HepG2 (cell line): Measurements from ENCODE around the gene CD164L2. TPM values are rescaled to one million over a fixed set of nuclear protein-coding genes. Genes with fewer than 3 reads are reported as not detected.
A peak's percentile ranks its signal among the peaks of the same experiment; 100 is the strongest.

Source experiments
- DZIP1 ChIP-seq: sonication (generic); formaldehyde crosslinking; IDR thresholded peaks from 2 replicates; pipeline ENCODE4 v1.5.0; 2020; ENCODE audit warnings: mild to moderate bottlenecking, missing genetic modification reagents
- FOXJ3 ChIP-seq: sonication (generic); formaldehyde crosslinking; IDR thresholded peaks from 2 replicates; pipeline ENCODE4 v1.4.0; 2020; ENCODE audit warnings: missing genetic modification reagents, mild to moderate bottlenecking, borderline replicate concordance
- GPBP1L1 ChIP-seq: sonication (generic); formaldehyde crosslinking; IDR thresholded peaks from 2 replicates; pipeline ENCODE4 v1.5.0; 2020; ENCODE audit warnings: mild to moderate bottlenecking, missing genetic modification reagents
- HDAC1 ChIP-seq: sonication (generic); formaldehyde crosslinking; IDR thresholded peaks from 2 replicates; pipeline ENCODE4 v1.5.1; 2020; ENCODE audit warnings: mild to moderate bottlenecking, missing genetic modification reagents
- KDM2A ChIP-seq: sonication (generic); formaldehyde crosslinking; IDR thresholded peaks from 2 replicates; pipeline ENCODE4 v1.4.0; 2020; ENCODE audit warnings: low read depth, missing genetic modification reagents, borderline replicate concordance
- KLF9 ChIP-seq: IDR thresholded peaks from 2 replicates; pipeline ENCODE4 v1.6.1; 2016; ENCODE audit warnings: low read depth
- MIER2 ChIP-seq: IDR thresholded peaks from 2 replicates; pipeline ENCODE4 v1.6.1; 2016; ENCODE audit warnings: missing biosample characterization, missing genetic modification reagents
- NAIF1 ChIP-seq: sonication (generic); formaldehyde crosslinking; IDR thresholded peaks from 2 replicates; pipeline ENCODE4 v1.5.0; 2020; ENCODE audit warnings: mild to moderate bottlenecking, missing genetic modification reagents, borderline replicate concordance
- RFXANK ChIP-seq: IDR thresholded peaks from 2 replicates; pipeline ENCODE4 v1.6.1; 2016
- ZBTB25 ChIP-seq: IDR thresholded peaks from 2 replicates; pipeline ENCODE4 v1.6.1; 2018; ENCODE audit warnings: missing genetic modification reagents
- ZBTB43 ChIP-seq: sonication (generic); formaldehyde crosslinking; conservative IDR thresholded peaks from 2 replicates; pipeline ENCODE4 v1.4.0; 2020; ENCODE audit warnings: missing genetic modification reagents
- ZFP91 ChIP-seq: sonication (generic); formaldehyde crosslinking; IDR thresholded peaks from 2 replicates; pipeline ENCODE4 v1.9.0; 2022; ENCODE audit warnings: missing genetic modification reagents, mild to moderate bottlenecking, borderline replicate concordance
- ZNF333 ChIP-seq: sonication (generic); formaldehyde crosslinking; IDR thresholded peaks from 2 replicates; pipeline ENCODE4 v1.4.0; 2020; ENCODE audit warnings: mild to moderate bottlenecking, missing genetic modification reagents, borderline replicate concordance
- ZNF44 ChIP-seq: sonication (generic); formaldehyde crosslinking; IDR thresholded peaks from 2 replicates; pipeline ENCODE4 v1.5.1; 2020; ENCODE audit warnings: mild to moderate bottlenecking, missing genetic modification reagents
- ZNF770 ChIP-seq: sonication (generic); formaldehyde crosslinking; IDR thresholded peaks from 2 replicates; pipeline ENCODE4 v1.5.0; 2020; ENCODE audit warnings: mild to moderate bottlenecking, missing genetic modification reagents
- ZNF784 ChIP-seq: sonication (generic); formaldehyde crosslinking; IDR thresholded peaks from 2 replicates; pipeline ENCODE4 v1.5.1; 2020; ENCODE audit warnings: missing genetic modification reagents, mild to moderate bottlenecking, borderline replicate concordance
- polyA plus RNA-seq, 8 experiments: library from polyadenylated mRNA; depleted of rRNA in 3 of 8; stranded (reverse) in 7 of 8; unstranded in 1 of 8; fragments of >200 nt; fragmentation: Illumina TruSeq in 4 of 8; extraction: Trizol in 4 of 8; gene quantifications; 2 replicates each; pipeline versions ENCODE4 v1.2.1 to v1.2.3, GENCODE V29; 2011 to 2016; ENCODE audit warnings: low read depth in 4 of 8, missing spikeins in 1 of 8, mixed read lengths in 1 of 8; ENCODE audit not compliant: insufficient read depth in 1 of 8
- total RNA-seq, 5 experiments: library from RNA; depleted of rRNA; stranded (reverse); fragments of >200 nt; fragmentation: Illumina TruSeq; extraction: Trizol; gene quantifications; 2 replicates each; pipeline ENCODE4 v1.2.3, GENCODE V29; 2016; ENCODE audit warnings: low read depth in 1 of 5

Gene CD164L2
- total and polyA plus RNA-seq, 2 of the 13 experiments (the other 11 are each of a cell fraction or from before 2014, with no cell fraction given) = not detected

- TF ChIP-seq DZIP1 (CRISPR knock-in tag) (0 out of 2 replicates have a peak, but pooled peaks have one; percentile 63), NAIF1 (CRISPR knock-in tag) (no peak), ZBTB43 (no peak), HDAC1 (CRISPR knock-in tag) (no peak), RFXANK (CRISPR knock-in tag) (no peak), ZNF44 (CRISPR knock-in tag) (peak; percentile 42; the same call in 1 of the 2 replicates), ZBTB25 (no peak), ZFP91 (CRISPR knock-in tag) (peak; percentile 5; the same call in 1 of the 2 replicates), FOXJ3 (CRISPR knock-in tag) (no peak), MIER2 (CRISPR knock-in tag) (no peak), KDM2A (CRISPR knock-in tag) (peak; percentile 10; the same call in 1 of the 2 replicates), GPBP1L1 (no peak), ZNF784 (no peak), ZNF333 (CRISPR knock-in tag) (no peak), KLF9 (no peak), ZNF770 (no peak)
These were observed 31.5 kb downstream of the CD164L2 start (continued) for GRCh38 chr1:27351541-27352107.
